ENCODE results near the gene BRINP3. TPM values are rescaled to one million over a fixed set of nuclear protein-coding genes. Genes with fewer than 3 reads are reported as not detected.

The BRINP3 gene
- polyA plus RNA-seq, 2 of the 4 experiments (the other 2 are of a cell fraction): not detected

DNA sequence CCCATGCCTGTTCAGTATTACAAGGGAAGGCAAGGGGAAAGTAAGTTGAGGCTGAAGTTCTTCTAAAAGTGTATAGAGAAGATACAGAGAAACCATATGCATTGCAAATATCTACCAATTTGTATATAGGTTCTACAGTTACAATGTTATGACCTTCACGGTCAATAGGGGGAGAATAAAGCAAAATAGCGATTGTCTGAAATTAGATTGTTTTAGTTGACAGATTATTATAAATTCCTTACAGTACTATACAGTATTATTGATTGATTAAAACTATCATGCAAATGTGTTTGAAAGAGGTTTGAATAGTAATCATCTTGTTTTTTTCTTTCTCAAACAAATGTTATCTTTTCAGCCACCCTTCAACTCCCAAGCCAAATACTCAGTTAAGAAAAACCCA lies 13.7 kb upstream of the BRINP3 start:
- FAIRE-seq: no peak
- DNase-seq (ENCODE audit: low read depth in 1 of 2, low spot score in 1 of 2): no peak
- WGBS (ENCODE audit: missing lambda C conversion rate): 80% methylated on average over 2 of the region's 2 CpGs
- Histone ChIP-seq H3K4me1 (no peaks in the 10 kb centered on the region), H3K4me2 (no peak overlapping the region), H3K9me3 (no peaks in the 10 kb centered on the region), H3K4me3 (no peak overlapping the region), H3K27ac (no peak overlapping the region)
- TF ChIP-seq RARB (CRISPR knock-in tag; IDR thresholded peaks at IDR 0.05): no peak
- TF ChIP-seq SREBF2 (IDR thresholded peaks at IDR 0.05): no peak
- TF ChIP-seq EP300 (IDR thresholded peaks at IDR 0.05): no peak
- no peak for TF ChIP-seq EHF (CRISPR knock-in tag; IDR thresholded peaks at IDR 0.05)
- TF ChIP-seq, protein P1, sequence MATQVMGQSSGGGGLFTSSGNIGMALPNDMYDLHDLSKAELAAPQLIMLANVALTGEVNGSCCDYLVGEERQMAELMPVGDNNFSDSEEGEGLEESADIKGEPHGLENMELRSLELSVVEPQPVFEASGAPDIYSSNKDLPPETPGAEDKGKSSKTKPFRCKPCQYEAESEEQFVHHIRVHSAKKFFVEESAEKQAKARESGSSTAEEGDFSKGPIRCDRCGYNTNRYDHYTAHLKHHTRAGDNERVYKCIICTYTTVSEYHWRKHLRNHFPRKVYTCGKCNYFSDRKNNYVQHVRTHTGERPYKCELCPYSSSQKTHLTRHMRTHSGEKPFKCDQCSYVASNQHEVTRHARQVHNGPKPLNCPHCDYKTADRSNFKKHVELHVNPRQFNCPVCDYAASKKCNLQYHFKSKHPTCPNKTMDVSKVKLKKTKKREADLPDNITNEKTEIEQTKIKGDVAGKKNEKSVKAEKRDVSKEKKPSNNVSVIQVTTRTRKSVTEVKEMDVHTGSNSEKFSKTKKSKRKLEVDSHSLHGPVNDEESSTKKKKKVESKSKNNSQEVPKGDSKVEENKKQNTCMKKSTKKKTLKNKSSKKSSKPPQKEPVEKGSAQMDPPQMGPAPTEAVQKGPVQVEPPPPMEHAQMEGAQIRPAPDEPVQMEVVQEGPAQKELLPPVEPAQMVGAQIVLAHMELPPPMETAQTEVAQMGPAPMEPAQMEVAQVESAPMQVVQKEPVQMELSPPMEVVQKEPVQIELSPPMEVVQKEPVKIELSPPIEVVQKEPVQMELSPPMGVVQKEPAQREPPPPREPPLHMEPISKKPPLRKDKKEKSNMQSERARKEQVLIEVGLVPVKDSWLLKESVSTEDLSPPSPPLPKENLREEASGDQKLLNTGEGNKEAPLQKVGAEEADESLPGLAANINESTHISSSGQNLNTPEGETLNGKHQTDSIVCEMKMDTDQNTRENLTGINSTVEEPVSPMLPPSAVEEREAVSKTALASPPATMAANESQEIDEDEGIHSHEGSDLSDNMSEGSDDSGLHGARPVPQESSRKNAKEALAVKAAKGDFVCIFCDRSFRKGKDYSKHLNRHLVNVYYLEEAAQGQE (IDR thresholded peaks at IDR 0.05): no peak
- TF ChIP-seq, protein P2, sequence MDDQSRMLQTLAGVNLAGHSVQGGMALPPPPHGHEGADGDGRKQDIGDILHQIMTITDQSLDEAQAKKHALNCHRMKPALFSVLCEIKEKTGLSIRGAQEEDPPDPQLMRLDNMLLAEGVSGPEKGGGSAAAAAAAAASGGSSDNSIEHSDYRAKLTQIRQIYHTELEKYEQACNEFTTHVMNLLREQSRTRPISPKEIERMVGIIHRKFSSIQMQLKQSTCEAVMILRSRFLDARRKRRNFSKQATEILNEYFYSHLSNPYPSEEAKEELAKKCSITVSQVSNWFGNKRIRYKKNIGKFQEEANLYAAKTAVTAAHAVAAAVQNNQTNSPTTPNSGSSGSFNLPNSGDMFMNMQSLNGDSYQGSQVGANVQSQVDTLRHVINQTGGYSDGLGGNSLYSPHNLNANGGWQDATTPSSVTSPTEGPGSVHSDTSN (IDR thresholded peaks at IDR 0.05): no peak
- TF ChIP-seq BHLHE40 (IDR thresholded peaks at IDR 0.05; ENCODE audit: low read depth, low read length): no peak
- TF ChIP-seq, protein P3, sequence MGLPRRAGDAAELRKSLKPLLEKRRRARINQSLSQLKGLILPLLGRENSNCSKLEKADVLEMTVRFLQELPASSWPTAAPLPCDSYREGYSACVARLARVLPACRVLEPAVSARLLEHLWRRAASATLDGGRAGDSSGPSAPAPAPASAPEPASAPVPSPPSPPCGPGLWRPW (IDR thresholded peaks at IDR 0.05): no peak
- TF ChIP-seq KDM1A (IDR thresholded peaks at IDR 0.05; ENCODE audit: low read depth): no peak
- TF ChIP-seq, protein P4, sequence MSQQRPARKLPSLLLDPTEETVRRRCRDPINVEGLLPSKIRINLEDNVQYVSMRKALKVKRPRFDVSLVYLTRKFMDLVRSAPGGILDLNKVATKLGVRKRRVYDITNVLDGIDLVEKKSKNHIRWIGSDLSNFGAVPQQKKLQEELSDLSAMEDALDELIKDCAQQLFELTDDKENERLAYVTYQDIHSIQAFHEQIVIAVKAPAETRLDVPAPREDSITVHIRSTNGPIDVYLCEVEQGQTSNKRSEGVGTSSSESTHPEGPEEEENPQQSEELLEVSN (IDR thresholded peaks at IDR 0.05; ENCODE audit: borderline replicate concordance, low read depth): no peak
- TF ChIP-seq MYC (IDR thresholded peaks at IDR 0.05; ENCODE audit: borderline replicate concordance, low read length): no peak
- ChIA-PET CTCF (no interaction called here), POLR2A (no interaction called here)
- no peak for ATAC-seq

DNA sequence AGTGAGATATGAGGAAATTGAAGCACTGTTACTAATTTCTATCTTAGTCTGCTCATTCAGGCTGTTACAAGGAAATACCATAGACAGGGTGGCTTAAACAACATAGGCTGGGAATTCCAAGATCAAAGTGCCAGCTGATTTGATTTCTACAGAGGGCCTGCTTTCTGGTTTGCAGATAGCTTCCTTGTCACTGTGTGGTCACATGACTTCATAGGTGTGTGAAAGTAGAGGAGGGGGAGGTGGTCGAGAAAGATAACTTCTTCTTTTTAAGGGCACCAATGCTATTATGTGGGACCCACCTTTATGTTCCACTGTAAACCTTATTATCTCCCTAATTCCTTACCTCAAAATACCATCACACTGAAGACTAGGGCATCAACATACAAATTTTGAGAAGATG lies 6.4 kb upstream of the BRINP3 start:
- CTCF ChIA-PET: no interaction called here

More for the DNA sequence above, 6.4 kb upstream of the BRINP3 start:
- Histone ChIP-seq H3K4me3 (no peak overlapping the region), H3K4me2 (no peak overlapping the region), H3K4me1 (no peaks in the 10 kb centered on the region; the same call in 2 of the 3 replicates), H3K9me3 (no peaks in the 10 kb centered on the region), H3K27ac (no peak overlapping the region)
- FAIRE-seq: no peak
- no peak for DNase-seq (ENCODE audit: low read depth in 1 of 2, low spot score in 1 of 2)
- TF ChIP-seq, protein P4 (IDR thresholded peaks at IDR 0.05; ENCODE audit: borderline replicate concordance, low read depth): no peak
- TF ChIP-seq, protein P5, sequence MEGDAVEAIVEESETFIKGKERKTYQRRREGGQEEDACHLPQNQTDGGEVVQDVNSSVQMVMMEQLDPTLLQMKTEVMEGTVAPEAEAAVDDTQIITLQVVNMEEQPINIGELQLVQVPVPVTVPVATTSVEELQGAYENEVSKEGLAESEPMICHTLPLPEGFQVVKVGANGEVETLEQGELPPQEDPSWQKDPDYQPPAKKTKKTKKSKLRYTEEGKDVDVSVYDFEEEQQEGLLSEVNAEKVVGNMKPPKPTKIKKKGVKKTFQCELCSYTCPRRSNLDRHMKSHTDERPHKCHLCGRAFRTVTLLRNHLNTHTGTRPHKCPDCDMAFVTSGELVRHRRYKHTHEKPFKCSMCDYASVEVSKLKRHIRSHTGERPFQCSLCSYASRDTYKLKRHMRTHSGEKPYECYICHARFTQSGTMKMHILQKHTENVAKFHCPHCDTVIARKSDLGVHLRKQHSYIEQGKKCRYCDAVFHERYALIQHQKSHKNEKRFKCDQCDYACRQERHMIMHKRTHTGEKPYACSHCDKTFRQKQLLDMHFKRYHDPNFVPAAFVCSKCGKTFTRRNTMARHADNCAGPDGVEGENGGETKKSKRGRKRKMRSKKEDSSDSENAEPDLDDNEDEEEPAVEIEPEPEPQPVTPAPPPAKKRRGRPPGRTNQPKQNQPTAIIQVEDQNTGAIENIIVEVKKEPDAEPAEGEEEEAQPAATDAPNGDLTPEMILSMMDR (IDR thresholded peaks at IDR 0.05): no peak
- no peak for TF ChIP-seq NFE2L2 (conservative IDR thresholded peaks at IDR 0.05; ENCODE audit: low read length)
- no peak for TF ChIP-seq JUNB (IDR thresholded peaks at IDR 0.05)
- TF ChIP-seq HOXB13 (CRISPR knock-in tag; IDR thresholded peaks at IDR 0.05; ENCODE audit: low read depth): no peak
- TF ChIP-seq ESRRA (IDR thresholded peaks at IDR 0.05; ENCODE audit: borderline replicate concordance, low read length): no peak
- no peak for TF ChIP-seq CHD2 (IDR thresholded peaks at IDR 0.05; ENCODE audit: low read length, partially characterized antibody)
- TF ChIP-seq HEYL (CRISPR knock-in tag; IDR thresholded peaks at IDR 0.05): no peak
- no peak for TF ChIP-seq RARB (CRISPR knock-in tag; IDR thresholded peaks at IDR 0.05)
- TF ChIP-seq, protein P6, sequence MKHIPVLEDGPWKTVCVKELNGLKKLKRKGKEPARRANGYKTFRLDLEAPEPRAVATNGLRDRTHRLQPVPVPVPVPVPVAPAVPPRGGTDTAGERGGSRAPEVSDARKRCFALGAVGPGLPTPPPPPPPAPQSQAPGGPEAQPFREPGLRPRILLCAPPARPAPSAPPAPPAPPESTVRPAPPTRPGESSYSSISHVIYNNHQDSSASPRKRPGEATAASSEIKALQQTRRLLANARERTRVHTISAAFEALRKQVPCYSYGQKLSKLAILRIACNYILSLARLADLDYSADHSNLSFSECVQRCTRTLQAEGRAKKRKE (CRISPR knock-in tag; IDR thresholded peaks at IDR 0.05; ENCODE audit: low read depth): no peak
- no peak for TF ChIP-seq BHLHE40 (IDR thresholded peaks at IDR 0.05; ENCODE audit: low read depth, low read length)
- TF ChIP-seq, protein P7, sequence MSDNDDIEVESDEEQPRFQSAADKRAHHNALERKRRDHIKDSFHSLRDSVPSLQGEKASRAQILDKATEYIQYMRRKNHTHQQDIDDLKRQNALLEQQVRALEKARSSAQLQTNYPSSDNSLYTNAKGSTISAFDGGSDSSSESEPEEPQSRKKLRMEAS (IDR thresholded peaks at IDR 0.05): no peak
- TF ChIP-seq RFX5 (IDR thresholded peaks at IDR 0.05): no peak
- TF ChIP-seq MYC (IDR thresholded peaks at IDR 0.05; ENCODE audit: borderline replicate concordance, low read length): no peak
- TF ChIP-seq NR3C1 (IDR thresholded peaks at IDR 0.05): no peak
- ATAC-seq: no peak
- 29% methylated on average over 1 of the region's 1 CpG for WGBS (ENCODE audit: missing lambda C conversion rate)
- POLR2A ChIA-PET: no interaction called here
